HEK293 (cell line): ENCODE data around the gene KRTAP3-2.
"Not testable (repeated sequence)": the region's sequence is repeated elsewhere in the genome, so short reads cannot be mapped to it uniquely, and the experiment has no call there.

ENCODE experiments used
- CTCF ChIA-PET: fragments of 350-600 bp; formaldehyde crosslinking; extraction: SDS; loops from one replicate; lab custom pipeline; 2021; ENCODE audit warnings: antibody characterized with exemption; lab: Yijun Ruan, JAX
- POLR2A ChIA-PET: fragments of 300-600 bp; formaldehyde crosslinking; extraction: SDS; loops from one replicate; lab custom pipeline; 2020; ENCODE audit warnings: antibody characterized with exemption, inconsistent platforms; lab: Yijun Ruan, JAX
- H3K27ac ChIP-seq: fragments of 200-500 bp; sonication (Bioruptor generic); 2 replicates; pipeline ENCODE4 v1.5.1; 2014; ENCODE audit warnings: low read depth, low read length, control low read depth, inconsistent platforms; ENCODE audit errors: extremely low read depth
- H3K36me3 ChIP-seq, 2 experiments: fragments of 200-500 bp in 1 of 2; sonication (Bioruptor generic) in 1 of 2; 1 replicate in 1 of 2; 2 replicates in 1 of 2; pipeline ENCODE4 v1.5.1; 2014 to 2017; ENCODE audit warnings: inconsistent platforms in 2 of 2, low read length in 2 of 2; ENCODE audit not compliant: control insufficient read depth in 2 of 2, insufficient read depth in 1 of 2
- H3K4me1 ChIP-seq: fragments of 200-500 bp; sonication (Bioruptor generic); 2 replicates; pipeline ENCODE4 v1.5.1; 2014; ENCODE audit warnings: mild to moderate bottlenecking, low read length, inconsistent platforms; ENCODE audit not compliant: control insufficient read depth, insufficient read depth
- H3K4me3 ChIP-seq: 2 replicates; pipeline ENCODE4 v1.5.1; 2011; ENCODE audit warnings: low read depth, mild to moderate bottlenecking, control low read depth, low read length, moderate library complexity
- H3K9me3 ChIP-seq: fragments of 200-500 bp; sonication (Bioruptor generic); 2 replicates; pipeline ENCODE4 v1.5.1; 2014; ENCODE audit warnings: low read depth, low read length, inconsistent platforms; ENCODE audit not compliant: control insufficient read depth, insufficient read depth
- FEZF1 ChIP-seq: fragments of 450-650 bp; formaldehyde crosslinking; IDR thresholded peaks from 2 replicates; pipeline ENCODE4 v1.5.1; 2016; ENCODE audit warnings: missing biosample characterization, missing genetic modification characterization
- KLF8 ChIP-seq: fragments of 450-650 bp; formaldehyde crosslinking; IDR thresholded peaks from 2 replicates; pipeline ENCODE4 v1.5.1; 2016; ENCODE audit warnings: missing biosample characterization, missing genetic modification characterization
- SCRT2 ChIP-seq: fragments of 450-650 bp; formaldehyde crosslinking; IDR thresholded peaks from 2 replicates; pipeline ENCODE4 v1.5.1; 2016; ENCODE audit warnings: missing biosample characterization, missing genetic modification characterization
- YY1 ChIP-seq: fragments of 450-650 bp; formaldehyde crosslinking; IDR thresholded peaks from 2 replicates; pipeline ENCODE4 v1.5.1; 2018; ENCODE audit warnings: missing biosample characterization, missing genetic modification characterization
- ZBTB7A ChIP-seq: fragments of 450-650 bp; formaldehyde crosslinking; IDR thresholded peaks from 2 replicates; pipeline ENCODE4 v1.5.1; 2016; ENCODE audit warnings: low read depth, missing biosample characterization, missing genetic modification characterization
- ZNF112 ChIP-seq: fragments of 450-650 bp; formaldehyde crosslinking; IDR thresholded peaks from 2 replicates; pipeline ENCODE4 v1.5.0; 2017; ENCODE audit warnings: missing biosample characterization, missing genetic modification characterization
- ZNF114 ChIP-seq: fragments of 450-650 bp; formaldehyde crosslinking; IDR thresholded peaks from 2 replicates; pipeline ENCODE4 v1.5.0; 2017; ENCODE audit warnings: missing biosample characterization, missing genetic modification characterization
- ZNF132 ChIP-seq: fragments of 450-650 bp; formaldehyde crosslinking; IDR thresholded peaks from 2 replicates; pipeline ENCODE4 v1.5.1; 2017; ENCODE audit warnings: missing biosample characterization, missing genetic modification characterization, borderline replicate concordance
- ZNF133 ChIP-seq: fragments of 450-650 bp; formaldehyde crosslinking; IDR thresholded peaks from 2 replicates; pipeline ENCODE4 v1.5.1; 2016; ENCODE audit warnings: missing biosample characterization, missing genetic modification characterization
- ZNF140 ChIP-seq: fragments of 450-650 bp; formaldehyde crosslinking; IDR thresholded peaks from 2 replicates; pipeline ENCODE4 v1.5.1; 2016; ENCODE audit warnings: missing biosample characterization, missing genetic modification characterization
- ZNF155 ChIP-seq: fragments of 450-650 bp; formaldehyde crosslinking; IDR thresholded peaks from 2 replicates; pipeline ENCODE4 v1.5.1; 2016; ENCODE audit warnings: missing biosample characterization, missing genetic modification characterization
- ZNF175 ChIP-seq: fragments of 450-650 bp; formaldehyde crosslinking; IDR thresholded peaks from 2 replicates; pipeline ENCODE4 v1.5.1; 2016; ENCODE audit warnings: missing biosample characterization, missing genetic modification characterization
- ZNF248 ChIP-seq: fragments of 450-650 bp; formaldehyde crosslinking; IDR thresholded peaks from 2 replicates; pipeline ENCODE4 v1.5.1; 2017; ENCODE audit warnings: missing biosample characterization, missing genetic modification characterization
- ZNF26 ChIP-seq: fragments of 450-650 bp; formaldehyde crosslinking; IDR thresholded peaks from 2 replicates; pipeline ENCODE4 v1.5.1; 2016; ENCODE audit warnings: missing biosample characterization, missing genetic modification characterization
- ZNF341 ChIP-seq: fragments of 450-650 bp; formaldehyde crosslinking; IDR thresholded peaks from 2 replicates; pipeline ENCODE4; 2016; ENCODE audit warnings: low read depth, missing biosample characterization, missing genetic modification characterization
- ZNF449 ChIP-seq: fragments of 450-650 bp; formaldehyde crosslinking; IDR thresholded peaks from 2 replicates; pipeline ENCODE4 v1.5.1; 2017; ENCODE audit warnings: missing biosample characterization, mild to moderate bottlenecking, missing genetic modification characterization, moderate library complexity
- ZNF501 ChIP-seq: fragments of 450-650 bp; formaldehyde crosslinking; IDR thresholded peaks from 2 replicates; pipeline ENCODE4 v1.5.1; 2016; ENCODE audit warnings: missing biosample characterization, missing genetic modification characterization
- ZNF558 ChIP-seq: fragments of 450-650 bp; formaldehyde crosslinking; IDR thresholded peaks from 2 replicates; pipeline ENCODE4 v1.5.1; 2016; ENCODE audit warnings: missing biosample characterization, missing genetic modification characterization
- ZNF624 ChIP-seq: fragments of 450-650 bp; formaldehyde crosslinking; IDR thresholded peaks from 2 replicates; pipeline ENCODE4 v1.5.1; 2017; ENCODE audit warnings: missing biosample characterization, missing genetic modification characterization
- ZNF660 ChIP-seq: fragments of 450-650 bp; IDR thresholded peaks from 2 replicates; pipeline ENCODE4 v1.5.1; 2018; ENCODE audit warnings: missing biosample characterization, mild to moderate bottlenecking, missing genetic modification characterization
- ZNF677 ChIP-seq: fragments of 450-650 bp; IDR thresholded peaks from 2 replicates; pipeline ENCODE4 v1.5.0; 2018; ENCODE audit warnings: missing biosample characterization, mild to moderate bottlenecking, missing genetic modification characterization, moderate library complexity
- ZNF701 ChIP-seq: fragments of 450-650 bp; formaldehyde crosslinking; IDR thresholded peaks from 2 replicates; pipeline ENCODE4 v1.5.1; 2016; ENCODE audit warnings: missing biosample characterization, missing genetic modification characterization
- ZNF785 ChIP-seq: fragments of 450-650 bp; formaldehyde crosslinking; IDR thresholded peaks from 2 replicates; pipeline ENCODE4 v1.5.1; 2016; ENCODE audit warnings: missing biosample characterization, missing genetic modification characterization
- ZXDB ChIP-seq: fragments of 450-650 bp; formaldehyde crosslinking; IDR thresholded peaks from 2 replicates; pipeline ENCODE4 v1.5.1; 2016; ENCODE audit warnings: missing biosample characterization, missing genetic modification characterization
- TF ChIP-seq, protein P1 (sequence below): fragments of 450-650 bp; formaldehyde crosslinking; IDR thresholded peaks from 2 replicates; pipeline ENCODE4 v1.5.1; 2016; ENCODE audit warnings: missing biosample characterization, missing genetic modification characterization

Gene KRTAP3-2

DNA sequence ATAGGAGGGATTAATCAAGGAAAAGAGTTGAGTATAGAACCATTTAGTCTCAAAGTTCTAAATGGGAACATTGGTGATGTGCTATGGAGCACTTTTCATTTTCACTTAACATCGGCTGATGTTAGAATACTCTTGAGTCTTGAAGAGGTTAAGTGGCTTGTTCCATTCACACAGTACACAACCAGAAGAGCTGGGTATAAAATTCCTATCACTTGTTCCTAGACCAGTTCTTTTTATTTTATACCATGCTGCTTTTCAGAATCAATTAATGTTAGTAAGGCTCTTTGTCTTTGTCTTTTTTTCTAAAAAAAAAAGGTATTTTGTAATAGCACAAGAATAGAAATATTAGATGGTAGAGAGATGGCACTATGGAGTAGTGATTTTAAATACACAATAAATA is 43.2 kb upstream of the KRTAP3-2 start:
- no peak overlapping the region for H3K4me3 ChIP-seq
- H3K36me3 ChIP-seq = no peaks in the 10 kb centered on the region
- H3K4me1 ChIP-seq = no peaks in the 10 kb centered on the region
- POLR2A ChIA-PET = no interaction called here
- TF ChIP-seq ZNF341 = no peak
- TF ChIP-seq ZNF449 = no peak
- TF ChIP-seq SCRT2 = no peak
- TF ChIP-seq ZNF785 (tag by site-specific recombination) = no peak
- TF ChIP-seq FEZF1 (tag by site-specific recombination) = no peak
- no peak for TF ChIP-seq ZNF660 (tag by site-specific recombination)
- TF ChIP-seq ZNF140 (tag by site-specific recombination) = no peak
- no peak for TF ChIP-seq ZNF701 (tag by site-specific recombination)
- TF ChIP-seq ZNF26 (tag by site-specific recombination) = no peak
- no peak for TF ChIP-seq ZNF677 (tag by site-specific recombination)
- TF ChIP-seq KLF8 (tag by site-specific recombination) = no peak
- TF ChIP-seq ZNF114 (tag by site-specific recombination) = no peak
- no peak for TF ChIP-seq ZNF624 (tag by site-specific recombination)
- no peak for TF ChIP-seq ZNF501
- no peak for TF ChIP-seq ZNF133 (tag by site-specific recombination)
- TF ChIP-seq, protein P1, sequence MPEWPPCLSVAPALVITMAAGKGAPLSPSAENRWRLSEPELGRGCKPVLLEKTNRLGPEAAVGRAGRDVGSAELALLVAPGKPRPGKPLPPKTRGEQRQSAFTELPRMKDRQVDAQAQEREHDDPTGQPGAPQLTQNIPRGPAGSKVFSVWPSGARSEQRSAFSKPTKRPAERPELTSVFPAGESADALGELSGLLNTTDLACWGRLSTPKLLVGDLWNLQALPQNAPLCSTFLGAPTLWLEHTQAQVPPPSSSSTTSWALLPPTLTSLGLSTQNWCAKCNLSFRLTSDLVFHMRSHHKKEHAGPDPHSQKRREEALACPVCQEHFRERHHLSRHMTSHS (tag by site-specific recombination) = no peak
- TF ChIP-seq ZNF112 (tag by site-specific recombination) = no peak
- no peak for TF ChIP-seq ZNF155 (tag by site-specific recombination)
- H3K9me3 ChIP-seq = no peaks in the 10 kb centered on the region; the same call in 1 of the 2 replicates
- H3K27ac ChIP-seq = no peak overlapping the region
- CTCF ChIA-PET = interaction anchor here (1.0 to 1.5 kb wide), 2 partner anchors 15 to 79 kb away, joined by 3 read pairs; no protein-coding TSS in a partner anchor

GRCh38 chr17:41040783-41041571 is 41.3 kb upstream of the KRTAP3-2 start, which contains the start of gene KRTAP1-1:
Gene KRTAP1-1 (minus strand): TSS chr17:41041450. CDS start chr17:41041397, 53 bp downstream.
- H3K27ac ChIP-seq, POLR2A ChIA-PET, H3K4me1 ChIP-seq, H3K36me3 ChIP-seq, H3K9me3 ChIP-seq, H3K4me3 ChIP-seq: not testable (repeated sequence)
- CTCF ChIA-PET = interaction anchor here (0.6 to 0.7 kb wide), 3 partner anchors 164 to 472 kb away, joined by 3 to 4 read pairs (median 3); no protein-coding TSS in a partner anchor
- TF ChIP-seq SCRT2 = 0 out of 2 replicates have a peak, but pooled peaks have one; percentile 29

DNA sequence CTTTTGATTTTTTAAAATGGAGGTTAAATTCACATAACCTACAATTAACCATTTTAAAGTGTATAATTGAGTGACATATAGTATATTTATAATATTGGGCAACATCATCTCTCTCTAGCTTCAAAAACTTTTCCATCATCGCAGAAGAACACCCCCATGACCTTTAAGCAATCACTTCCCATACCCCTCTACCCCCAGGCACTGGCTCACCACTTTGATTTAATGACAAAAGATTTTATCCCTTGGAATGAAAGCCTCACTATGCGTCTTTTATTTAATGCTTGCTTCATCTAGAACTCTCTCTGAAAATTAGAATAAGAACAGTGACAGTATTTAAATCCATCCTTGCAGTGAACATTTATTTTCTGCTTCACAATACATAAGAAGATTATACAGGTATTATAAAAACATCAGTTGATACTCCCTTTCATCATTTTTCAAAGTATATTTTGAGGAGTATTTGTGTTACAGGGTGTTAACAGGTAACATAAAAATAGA is 38.2 kb upstream of the KRTAP3-2 start:
- H3K36me3 ChIP-seq = no peaks in the 10 kb centered on the region
- ChIA-PET CTCF (interaction anchor here (0.5 to 1.0 kb wide), 3 partner anchors 9 to 314 kb away, joined by 3 read pairs; no protein-coding TSS in a partner anchor), POLR2A (no interaction called here)
- no peak overlapping the region for H3K4me3 ChIP-seq
- H3K27ac ChIP-seq = no peak overlapping the region
- no peaks in the 10 kb centered on the region for H3K4me1 ChIP-seq
- no peaks in the 10 kb centered on the region for H3K9me3 ChIP-seq
- TF ChIP-seq ZNF501 = no peak
- no peak for TF ChIP-seq ZNF558
- no peak for TF ChIP-seq ZNF175 (tag by site-specific recombination)
- TF ChIP-seq ZNF132 (tag by site-specific recombination) = no peak
- no peak for TF ChIP-seq ZNF248 (tag by site-specific recombination)
- no peak for TF ChIP-seq KLF8 (tag by site-specific recombination)
- no peak for TF ChIP-seq ZBTB7A
- no peak for TF ChIP-seq ZXDB (tag by site-specific recombination)
- TF ChIP-seq YY1 (tag by site-specific recombination) = no peak
